Liver (tissue), 9 donors: ENCODE measurements around the gene AOPEP. TPM values are rescaled to one million over a fixed set of nuclear protein-coding genes. Genes with fewer than 3 reads are reported as not detected.

Source experiments
- DNase-seq: peaks from one replicate; pipeline ENCODE4 v3.0.0-alpha.2; 2017; ENCODE audit warnings: low spot score
- H3K27ac ChIP-seq, 2 donors: one replicate each; pipeline ENCODE4 v1.7.0; 2013; ENCODE audit warnings: inconsistent platforms in 2 of 2, low read length in 2 of 2, control low read depth in 1 of 2, low read depth in 1 of 2, mild to moderate bottlenecking in 1 of 2
- H3K27me3 ChIP-seq, 4 donors: one replicate each; pipeline versions ENCODE4 v1.6.1 to v1.7.0; 2013; ENCODE audit warnings: low read length in 3 of 4, inconsistent platforms in 1 of 4, mild to moderate bottlenecking in 1 of 4, moderate library complexity in 1 of 4; ENCODE audit not compliant: control insufficient read depth in 4 of 4, insufficient read depth in 4 of 4
- H3K36me3 ChIP-seq, 4 donors: one replicate each; pipeline versions ENCODE4 v1.6.1 to v1.7.0; 2013; ENCODE audit warnings: low read length in 3 of 4, mild to moderate bottlenecking in 3 of 4, low read depth in 1 of 4, moderate library complexity in 1 of 4; ENCODE audit not compliant: control insufficient read depth in 4 of 4, insufficient read depth in 3 of 4
- H3K4me1 ChIP-seq, 4 donors: one replicate each; pipeline versions ENCODE4 v1.6.1 to v1.7.0; 2013; ENCODE audit warnings: low read length in 3 of 4, mild to moderate bottlenecking in 3 of 4, moderate library complexity in 1 of 4; ENCODE audit not compliant: control insufficient read depth in 4 of 4, insufficient read depth in 4 of 4
- H3K4me3 ChIP-seq, 3 donors: one replicate each; pipeline versions ENCODE4 v1.6.1 to v1.7.0; 2013; ENCODE audit warnings: low read length in 3 of 3, control low read depth in 1 of 3, low read depth in 1 of 3, mild to moderate bottlenecking in 1 of 3
- H3K9ac ChIP-seq, 2 donors: one replicate each; pipeline ENCODE4 v1.7.0; 2013; ENCODE audit warnings: low read length in 2 of 2, mild to moderate bottlenecking in 2 of 2, moderate library complexity in 2 of 2, control low read depth in 1 of 2, low read depth in 1 of 2
- H3K9me3 ChIP-seq, 4 donors: one replicate each; pipeline versions ENCODE4 v1.6.1 to v1.7.0; 2013; ENCODE audit warnings: low read length in 3 of 4; ENCODE audit not compliant: control insufficient read depth in 4 of 4
- CTCF ChIP-seq: fragments of 150-350 bp; IDR thresholded peaks from 2 replicates; pipeline ENCODE4 v1.5.1; 2017; ENCODE audit warnings: improper control_type of control experiment, low read depth, low read length; ENCODE audit not compliant: missing input control
- EGR1 ChIP-seq, 2 donors: IDR thresholded peaks; 2 replicates each; pipeline ENCODE4 v1.6.1; 2016 to 2018; ENCODE audit warnings: antibody characterized with exemption in 2 of 2, low read depth in 2 of 2
- FOXA1 ChIP-seq: IDR thresholded peaks from 2 replicates; pipeline ENCODE4 v1.6.1; 2016; ENCODE audit warnings: antibody characterized with exemption
- HNF4A ChIP-seq, 2 donors: conservative IDR thresholded peaks; 2 replicates each; pipeline ENCODE4 v1.6.1; 2016; ENCODE audit warnings: antibody characterized with exemption in 2 of 2, mild to moderate bottlenecking in 2 of 2
- HNF4G ChIP-seq: IDR thresholded peaks from 2 replicates; pipeline ENCODE4 v1.6.1; 2016; ENCODE audit warnings: antibody characterized with exemption
- JUND ChIP-seq, 2 donors: IDR thresholded peaks; 2 replicates each; pipeline ENCODE4 v1.6.1; 2016; ENCODE audit warnings: antibody characterized with exemption in 2 of 2
- NR2F2 ChIP-seq: IDR thresholded peaks from 2 replicates; pipeline ENCODE4 v1.6.1; 2016; ENCODE audit warnings: antibody characterized with exemption
- RAD21 ChIP-seq, 2 donors: IDR thresholded peaks; 2 replicates each; pipeline ENCODE4 v1.6.1; 2016; ENCODE audit warnings: antibody characterized with exemption in 2 of 2, mild to moderate bottlenecking in 2 of 2
- RXRA ChIP-seq, 2 donors: IDR thresholded peaks; 2 replicates each; pipeline ENCODE4 v1.6.1; 2017 to 2018; ENCODE audit warnings: antibody characterized with exemption in 2 of 2, mild to moderate bottlenecking in 1 of 2
- SP1 ChIP-seq: IDR thresholded peaks from 2 replicates; pipeline ENCODE4 v1.6.1; 2018; ENCODE audit warnings: antibody characterized with exemption, mild to moderate bottlenecking
- TAF1 ChIP-seq: conservative IDR thresholded peaks from 2 replicates; pipeline ENCODE4 v1.6.1; 2016; ENCODE audit warnings: antibody characterized with exemption, mild to moderate bottlenecking
- YY1 ChIP-seq: IDR thresholded peaks from 2 replicates; pipeline ENCODE4 v1.6.1; 2016; ENCODE audit warnings: antibody characterized with exemption, mild to moderate bottlenecking
- WGBS: extraction: QIAGEN DNeasy Blood & Tissue Kit; methylation state at CpG from one replicate; pipeline ENCODE4 v1.1.7; 2013; 5-methylcytosine and 5-hydroxymethylcytosine counted together
- polyA plus RNA-seq, 2 donors: library from polyadenylated mRNA; stranded (reverse) in 1 of 2; unstranded in 1 of 2; fragments of 200-250 nt in 1 of 2; fragments of >200 nt in 1 of 2; fragmentation: Nextera tagmentation in 1 of 2; extraction: Ambion mirVana in 1 of 2; gene quantifications; one replicate each; pipeline versions ENCODE4 v1.2.1 to v1.2.3, GENCODE V29; 2013 to 2015
- total RNA-seq, 2 donors: library from RNA; depleted of rRNA; stranded (reverse); fragments of >200 nt; gene quantifications; one replicate each; pipeline ENCODE4 v1.2.3, GENCODE V29; 2014
- TF ChIP-seq, protein P1 (sequence below): IDR thresholded peaks from 2 replicates; pipeline ENCODE4 v1.6.1; 2016; ENCODE audit warnings: antibody characterized with exemption
- TF ChIP-seq, protein P2 (sequence below): IDR thresholded peaks from 2 replicates; pipeline ENCODE4 v1.6.1; 2016; ENCODE audit warnings: antibody characterized with exemption
- donor health status: healthy.
- donor health status: healthy.
- donor health status: healthy.
- donor health status: healthy.
- donor health status: healthy.

AOPEP gene
- total and polyA plus RNA-seq, 4 donors, result 22.2 to 77.1 (median 34.8) TPM

- Histone ChIP-seq H3K4me3 (no peak overlapping the region), H3K27ac (no peak overlapping the region), H3K36me3 (peaks cover 4 to 42% (median 27%) of the 10 kb centered on the region in 4 donors), H3K9ac (no peak overlapping the region), H3K27me3 (no peaks in the 10 kb centered on the region), H3K4me1 (no peaks in the 10 kb centered on the region), H3K9me3 (no peaks in the 10 kb centered on the region)
- no peak for DNase-seq
- TF ChIP-seq, protein P1, sequence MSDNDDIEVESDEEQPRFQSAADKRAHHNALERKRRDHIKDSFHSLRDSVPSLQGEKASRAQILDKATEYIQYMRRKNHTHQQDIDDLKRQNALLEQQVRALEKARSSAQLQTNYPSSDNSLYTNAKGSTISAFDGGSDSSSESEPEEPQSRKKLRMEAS, result no peak
- no peak for TF ChIP-seq FOXA1
- TF ChIP-seq TAF1, result no peak
- TF ChIP-seq SP1, result no peak
- no peak for TF ChIP-seq CTCF
- no peak for TF ChIP-seq HNF4A (conservative IDR thresholded peaks at IDR 0.05)
These were observed 394.4 kb downstream of the AOPEP start for GRCh38 chr9:95120781-95121370.

DNA sequence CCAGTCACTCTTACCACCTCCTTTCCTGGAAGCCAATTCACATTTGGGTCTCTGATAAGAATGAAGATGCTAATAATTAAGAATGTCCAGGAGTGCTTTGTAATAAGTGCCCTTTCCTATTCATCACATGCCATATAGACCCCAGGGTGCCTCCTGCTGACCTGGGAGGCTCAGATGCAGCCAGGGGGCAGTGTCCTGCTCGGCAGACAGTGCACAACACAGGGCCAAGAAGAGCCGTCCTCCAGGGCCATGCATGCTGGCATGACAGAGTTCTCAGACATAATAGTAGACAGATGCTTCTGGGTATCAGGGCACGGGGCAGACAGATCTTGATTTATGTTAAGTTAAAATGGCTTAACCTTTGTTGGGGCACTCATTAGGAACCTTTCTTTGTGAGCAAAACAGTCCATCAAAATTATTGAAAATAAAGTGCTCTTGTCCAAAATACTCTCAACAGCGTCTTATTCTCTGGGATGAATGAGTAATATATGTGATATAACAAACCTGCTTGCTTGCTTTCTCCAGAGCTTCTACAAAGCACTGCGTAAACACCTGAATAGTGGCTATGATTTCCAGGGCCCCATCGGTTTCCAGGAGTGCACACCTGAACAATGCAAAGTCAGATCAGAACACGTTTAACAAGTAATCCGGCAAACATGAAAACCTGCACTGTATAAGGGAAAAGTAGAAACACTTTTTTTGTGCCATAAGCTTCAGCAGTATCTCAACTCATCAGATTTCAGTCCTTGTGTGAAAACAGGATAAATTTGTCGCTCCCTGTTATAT is 398.3 kb downstream of the AOPEP start:
- no peak overlapping the region for H3K9ac ChIP-seq
- no peak for TF ChIP-seq HNF4G
- peak; percentile 20 for TF ChIP-seq CTCF
- TF ChIP-seq TAF1, result no peak
- TF ChIP-seq JUND (IDR thresholded peaks at IDR 0.05), result no peak
- H3K27ac ChIP-seq, result no peak overlapping the region
- no peak overlapping the region for H3K4me3 ChIP-seq
- WGBS, result 85% methylated on average over 9 of the region's 9 CpGs
- no peak for DNase-seq
- H3K9me3 ChIP-seq, result no peaks in the 10 kb centered on the region
- no peaks in the 10 kb centered on the region for H3K27me3 ChIP-seq
- peaks cover 6 to 39% (median 26%) of the 10 kb centered on the region in 4 donors for H3K36me3 ChIP-seq
- H3K4me1 ChIP-seq, result peaks cover 0 to 13% (median 5%) of the 10 kb centered on the region in 4 donors

DNA sequence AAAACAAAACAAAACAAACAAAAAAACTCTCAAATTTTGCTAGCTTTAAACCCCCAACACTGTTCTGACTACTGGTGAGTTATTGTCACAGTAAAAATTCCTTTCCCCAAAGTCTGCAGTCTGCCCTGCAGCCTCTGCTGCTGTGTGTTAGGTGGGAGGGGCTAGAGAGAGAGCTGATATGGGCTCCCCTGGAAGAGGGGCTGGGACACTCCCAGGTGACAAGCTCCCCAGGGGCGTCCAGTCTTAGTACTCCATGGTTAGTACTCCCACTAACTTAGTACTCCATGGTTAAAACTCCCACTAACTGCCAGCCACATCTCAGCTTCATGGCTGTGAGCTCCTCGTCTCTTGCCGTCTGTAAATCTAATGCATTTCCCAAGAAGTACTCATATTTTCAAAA is 399.2 kb downstream of the AOPEP start:
- Histone ChIP-seq H3K9me3 (no peaks in the 10 kb centered on the region), H3K4me3 (no peak overlapping the region), H3K27me3 (no peaks in the 10 kb centered on the region), H3K36me3 (peaks cover 6 to 37% (median 26%) of the 10 kb centered on the region in 4 donors), H3K27ac (no peak overlapping the region), H3K9ac (no peak overlapping the region), H3K4me1 (peaks cover 0 to 22% (median 11%) of the 10 kb centered on the region in 4 donors)
- WGBS, result 89% methylated on average over 3 of the region's 3 CpGs
- DNase-seq, result no peak
- no peak for TF ChIP-seq NR2F2
- TF ChIP-seq JUND (IDR thresholded peaks at IDR 0.05), result no peak
- no peak for TF ChIP-seq HNF4A (conservative IDR thresholded peaks at IDR 0.05)
- TF ChIP-seq, protein P1, result no peak
- TF ChIP-seq EGR1 (IDR thresholded peaks at IDR 0.05; ENCODE audit: low read depth in 2 of 2), result no peak
- TF ChIP-seq SP1, result no peak
- TF ChIP-seq, protein P2, sequence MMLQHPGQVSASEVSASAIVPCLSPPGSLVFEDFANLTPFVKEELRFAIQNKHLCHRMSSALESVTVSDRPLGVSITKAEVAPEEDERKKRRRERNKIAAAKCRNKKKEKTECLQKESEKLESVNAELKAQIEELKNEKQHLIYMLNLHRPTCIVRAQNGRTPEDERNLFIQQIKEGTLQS, result no peak
- TF ChIP-seq HNF4G, result no peak
- TF ChIP-seq RAD21 (IDR thresholded peaks at IDR 0.05), result no peak
- TF ChIP-seq RXRA (IDR thresholded peaks at IDR 0.05), result no peak
- no peak for TF ChIP-seq FOXA1
- TF ChIP-seq CTCF, result no peak
- no peak for TF ChIP-seq YY1
